SK-N-MC (cell line): ENCODE results near the gene HDAC4.

Experiments used
- DNase-seq: peaks from one replicate; pipeline ENCODE4 v3.0.0-alpha.2; 2011; ENCODE audit warnings: low read depth, low spot score
- H3K27ac ChIP-seq: fragments of 200-600 bp; sonication (generic); 2 replicates; pipeline ENCODE4 v1.5.1; 2016; ENCODE audit warnings: mixed run types
- H3K36me3 ChIP-seq: fragments of 200-600 bp; sonication (generic); 2 replicates; pipeline ENCODE4 v1.6.1; 2017; ENCODE audit warnings: antibody characterized with exemption, low read length, mixed read lengths; ENCODE audit not compliant: insufficient read depth
- H3K4me3 ChIP-seq: fragments of 200-600 bp; sonication (generic); 2 replicates; pipeline ENCODE4 v1.5.1; 2016
- H3K9ac ChIP-seq: fragments of 200-600 bp; sonication (generic); 2 replicates; pipeline ENCODE4 v1.8.0; 2017; ENCODE audit warnings: mixed run types, mixed read lengths; ENCODE audit not compliant: insufficient read length
- H3K9me3 ChIP-seq: fragments of 200-600 bp; sonication (generic); 2 replicates; pipeline ENCODE4 v1.6.1; 2017; ENCODE audit warnings: low read depth, mild to moderate bottlenecking, antibody characterized with exemption, low read length, moderate library complexity, mixed read lengths
- EZH2 ChIP-seq: fragments of 200-600 bp; sonication (generic); IDR thresholded peaks from one replicate; pipeline ENCODE4 v1.6.1; 2017; ENCODE audit warnings: antibody characterized with exemption
- FOXP2 ChIP-seq: optimal IDR thresholded peaks from 2 replicates; pipeline ENCODE3; 2011; ENCODE audit warnings: mild to moderate bottlenecking, moderate library complexity; ENCODE audit not compliant: insufficient read depth; ENCODE audit errors: extremely low read length, control extremely low read depth
- POLR2AphosphoS5 ChIP-seq: IDR thresholded peaks from 2 replicates; pipeline ENCODE4 v1.6.1; 2012; ENCODE audit warnings: mild to moderate bottlenecking, low read depth, low read length, borderline replicate concordance

HDAC4 gene

GRCh38 chr2:239405071-239405470 is 4.3 kb upstream of the HDAC4 start:
- no peak for DNase-seq
- Histone ChIP-seq H3K27ac (no peak overlapping the region), H3K9me3 (no peaks in the 10 kb centered on the region), H3K9ac (no peak overlapping the region), H3K4me3 (no peak overlapping the region), H3K36me3 (no peaks in the 10 kb centered on the region)
- no peak for TF ChIP-seq FOXP2
- no peak for TF ChIP-seq EZH2
- no peak for TF ChIP-seq POLR2AphosphoS5

GRCh38 chr2:239402666-239403065 is 1.8 kb upstream of the HDAC4 start:
- Histone ChIP-seq H3K4me3 (peak overlapping the region; percentile 99), H3K27ac (no peak overlapping the region), H3K9me3 (no peaks in the 10 kb centered on the region), H3K9ac (peak overlapping the region; percentile 100), H3K36me3 (no peaks in the 10 kb centered on the region)
- DNase-seq, result no peak
- TF ChIP-seq EZH2, result no peak
- TF ChIP-seq FOXP2, result no peak
- TF ChIP-seq POLR2AphosphoS5, result no peak

- no peaks in the 10 kb centered on the region for H3K9me3 ChIP-seq
- TF ChIP-seq FOXP2 (no peak), POLR2AphosphoS5 (no peak), EZH2 (no peak)
- H3K4me3 ChIP-seq, result peak overlapping the region; percentile 99
- H3K27ac ChIP-seq, result peak overlapping the region; percentile 99
- no peak for DNase-seq
- peak overlapping the region; percentile 100 for H3K9ac ChIP-seq
- H3K36me3 ChIP-seq, result no peaks in the 10 kb centered on the region
These were observed 1.0 kb upstream of the HDAC4 start for GRCh38 chr2:239401881-239402233.

GRCh38 chr2:239401067-239401880 is 454 bp upstream of the HDAC4 start:
- peak overlapping the region; percentile 99 for H3K27ac ChIP-seq
- DNase-seq, result peak; percentile 68
- no peaks in the 10 kb centered on the region for H3K36me3 ChIP-seq
- peak overlapping the region; percentile 99 for H3K4me3 ChIP-seq
- TF ChIP-seq EZH2 (no peak), POLR2AphosphoS5 (peak; percentile 94), FOXP2 (no peak)
- no peaks in the 10 kb centered on the region for H3K9me3 ChIP-seq
- H3K9ac ChIP-seq, result peak overlapping the region; percentile 100

GRCh38 chr2:239399921-239400595 is 762 bp downstream of the HDAC4 start:
- Histone ChIP-seq H3K9me3 (no peaks in the 10 kb centered on the region), H3K27ac (no peak overlapping the region), H3K4me3 (peak overlapping the region; percentile 81), H3K9ac (peak overlapping the region; percentile 64), H3K36me3 (no peaks in the 10 kb centered on the region)
- no peak for TF ChIP-seq FOXP2
- no peak for TF ChIP-seq EZH2
- TF ChIP-seq POLR2AphosphoS5, result no peak
- DNase-seq, result no peak

- Histone ChIP-seq H3K4me3 (peak overlapping the region; percentile 81), H3K36me3 (no peaks in the 10 kb centered on the region), H3K27ac (no peak overlapping the region), H3K9ac (peak overlapping the region; percentile 64), H3K9me3 (no peaks in the 10 kb centered on the region)
- TF ChIP-seq POLR2AphosphoS5, result no peak
- TF ChIP-seq FOXP2, result peak; percentile 51
- no peak for TF ChIP-seq EZH2
- no peak for DNase-seq
These were observed 1.3 kb downstream of the HDAC4 start for GRCh38 chr2:239399433-239399920.

- Histone ChIP-seq H3K9me3 (no peaks in the 10 kb centered on the region), H3K4me3 (peak overlapping the region; percentile 81), H3K9ac (peak overlapping the region; percentile 64), H3K36me3 (no peaks in the 10 kb centered on the region), H3K27ac (peak overlapping the region; percentile 36)
- no peak for TF ChIP-seq EZH2
- no peak for TF ChIP-seq POLR2AphosphoS5
- TF ChIP-seq FOXP2, result no peak
- DNase-seq, result no peak
These were observed 2.3 kb downstream of the HDAC4 start for GRCh38 chr2:239398521-239398921.

- Histone ChIP-seq H3K9me3 (no peaks in the 10 kb centered on the region), H3K27ac (peak overlapping the region; percentile 36; the same call in 1 of the 2 replicates), H3K9ac (peak overlapping the region; percentile 64), H3K4me3 (peak overlapping the region; percentile 81; the same call in 1 of the 2 replicates), H3K36me3 (no peaks in the 10 kb centered on the region)
- DNase-seq, result no peak
- TF ChIP-seq POLR2AphosphoS5 (no peak), FOXP2 (no peak), EZH2 (no peak)
These were observed 2.8 kb downstream of the HDAC4 start for GRCh38 chr2:239397931-239398471.
